Small intestine (tissue), 7 donors: Measurements from ENCODE around the gene TMEM271. TPM values are rescaled to one million over a fixed set of nuclear protein-coding genes. Genes with fewer than 3 reads are reported as not detected.

Source experiments
- DNase-seq, 2 donors: peaks; one replicate each; pipeline versions ENCODE4 v3.0.0 to v3.0.0-alpha.2; 2013
- FAIRE-seq: peaks from 2 replicates; lab custom pipeline; 2012; peaks lifted over from hg19 to GRCh38; lab: Jason Lieb, UNC
- H3K27ac ChIP-seq, 3 donors: one replicate each; pipeline ENCODE4 v1.5.1; 2013; ENCODE audit warnings: low read length in 2 of 3, mild to moderate bottlenecking in 2 of 3, control low read depth in 1 of 3, inconsistent platforms in 1 of 3, low read depth in 1 of 3, moderate library complexity in 1 of 3
- H3K27me3 ChIP-seq, 3 donors: one replicate each; pipeline ENCODE4 v1.6.1; 2013; ENCODE audit warnings: low read length in 3 of 3, inconsistent platforms in 1 of 3; ENCODE audit not compliant: control insufficient read depth in 3 of 3, insufficient read depth in 3 of 3
- H3K36me3 ChIP-seq, 3 donors: one replicate each; pipeline ENCODE4 v1.6.1; 2013; ENCODE audit warnings: low read length in 3 of 3, inconsistent platforms in 1 of 3, low read depth in 1 of 3, mild to moderate bottlenecking in 1 of 3, moderate library complexity in 1 of 3; ENCODE audit not compliant: control insufficient read depth in 3 of 3, insufficient read depth in 2 of 3
- H3K4me1 ChIP-seq, 3 donors: one replicate each; pipeline ENCODE4 v1.6.1; 2013; ENCODE audit warnings: low read length in 2 of 3, inconsistent platforms in 1 of 3, low read depth in 1 of 3, mild to moderate bottlenecking in 1 of 3, moderate library complexity in 1 of 3; ENCODE audit not compliant: control insufficient read depth in 3 of 3, insufficient read depth in 2 of 3
- H3K4me3 ChIP-seq, 3 donors: one replicate each; pipeline ENCODE4 v1.5.1; 2013; ENCODE audit warnings: low read length in 3 of 3, control low read depth in 1 of 3, inconsistent platforms in 1 of 3, low read depth in 1 of 3, mild to moderate bottlenecking in 1 of 3, moderate library complexity in 1 of 3
- H3K9me3 ChIP-seq, 2 donors: one replicate each; pipeline ENCODE4 v1.6.1; 2013; ENCODE audit warnings: low read depth in 1 of 2, low read length in 1 of 2; ENCODE audit not compliant: control insufficient read depth in 2 of 2, insufficient read depth in 1 of 2
- WGBS, 3 donors: extraction: QIAGEN DNeasy Blood & Tissue Kit; methylation state at CpG; one replicate each; pipeline ENCODE4 v1.1.7; 2013; 5-methylcytosine and 5-hydroxymethylcytosine counted together
- polyA plus RNA-seq, 4 donors: library from polyadenylated mRNA; stranded (reverse) in 3 of 4; unstranded in 1 of 4; fragments of 200-250 nt in 3 of 4; fragments of 120-200 nt in 1 of 4; gene quantifications; one replicate each; pipeline versions ENCODE4 v1.2.1 to v1.2.3, GENCODE V29; 2013
- donor health status: healthy with polysubstance abuse.
- donor health status: control.
- donor health status: control.
- donor health status: Bipolar disorder and iron deficiency.
- donor health status: healthy.

TMEM271 gene
- polyA plus RNA-seq, 4 donors: 0.04 to 0.22 TPM; not detected in 2

DNA sequence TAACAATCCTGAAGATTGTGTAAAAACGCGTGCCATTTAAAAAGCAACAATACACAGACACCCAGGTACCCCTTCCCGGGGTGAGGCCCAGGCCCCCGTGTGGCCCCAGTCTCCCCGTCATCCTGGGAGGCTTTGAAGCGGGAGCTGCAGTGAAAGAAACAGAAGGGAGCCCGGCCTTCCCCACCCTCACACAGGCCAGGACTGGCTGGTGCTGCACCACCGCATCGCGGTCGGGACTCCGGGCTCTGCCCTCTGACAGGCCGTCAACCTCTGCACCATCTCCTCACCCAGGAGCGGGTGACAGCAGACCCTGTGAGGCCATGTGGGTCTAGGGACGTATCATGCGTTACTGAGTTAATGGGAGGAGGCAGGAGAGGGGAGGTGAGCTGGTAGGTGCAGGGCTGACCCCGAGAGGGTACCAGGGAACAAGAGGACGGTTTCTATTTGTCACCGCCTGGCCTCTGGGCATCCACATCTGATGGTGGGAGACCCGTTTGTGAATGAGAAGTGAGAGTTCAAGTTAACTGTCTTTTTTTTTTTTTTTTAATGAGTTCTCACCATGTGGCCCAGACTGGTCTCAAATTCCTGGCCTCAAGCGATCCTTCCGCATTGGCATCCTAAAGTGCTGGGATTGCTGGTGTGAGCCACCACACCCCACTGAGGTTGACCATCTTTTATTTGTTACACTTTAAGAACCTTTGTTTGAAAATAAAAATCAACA lies 49.7 kb downstream of the TMEM271 start:
- no peaks in the 10 kb centered on the region for H3K27me3 ChIP-seq
- peaks cover 13 to 87% (median 26%) of the 10 kb centered on the region in 3 donors for H3K36me3 ChIP-seq
- no peaks in the 10 kb centered on the region for H3K9me3 ChIP-seq
- FAIRE-seq (no peak), DNase-seq (no peak)
- H3K4me1 ChIP-seq: no peaks in the 10 kb centered on the region
- 95 to 97% (median 96%) methylated on average over 21 to 22 of the region's 22 CpGs for WGBS, 3 donors
- H3K27ac ChIP-seq: no peak overlapping the region
- no peak overlapping the region for H3K4me3 ChIP-seq

DNA sequence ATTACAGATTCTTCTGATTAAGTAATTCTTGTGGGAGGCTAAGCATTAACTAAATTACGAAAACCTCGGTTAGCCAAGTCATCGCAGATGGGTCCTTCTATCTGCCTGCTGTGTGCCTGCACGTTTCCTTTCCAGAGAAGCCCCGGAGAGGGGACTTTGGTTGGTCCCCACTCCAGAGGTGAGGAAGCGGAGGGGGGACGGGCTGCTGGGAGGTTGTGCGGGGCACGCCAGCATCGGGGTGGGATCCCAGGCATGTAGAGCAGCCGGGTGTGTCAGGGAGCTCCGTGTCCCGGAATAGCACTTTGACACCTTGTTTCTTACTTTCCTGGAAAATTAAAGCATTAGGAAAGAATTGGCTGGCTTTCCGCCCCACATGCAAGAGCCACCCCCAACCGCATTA lies 50.4 kb downstream of the TMEM271 start:
- Histone ChIP-seq H3K36me3 (peaks cover 13 to 84% (median 25%) of the 10 kb centered on the region in 3 donors), H3K4me1 (no peaks in the 10 kb centered on the region), H3K9me3 (no peaks in the 10 kb centered on the region), H3K4me3 (no peak overlapping the region), H3K27ac (no peak overlapping the region), H3K27me3 (no peaks in the 10 kb centered on the region)
- 96 to 98% (median 97%) methylated on average over 15 of the region's 15 CpGs for WGBS, 3 donors
- DNase-seq (no peak), FAIRE-seq (no peak)

DNA sequence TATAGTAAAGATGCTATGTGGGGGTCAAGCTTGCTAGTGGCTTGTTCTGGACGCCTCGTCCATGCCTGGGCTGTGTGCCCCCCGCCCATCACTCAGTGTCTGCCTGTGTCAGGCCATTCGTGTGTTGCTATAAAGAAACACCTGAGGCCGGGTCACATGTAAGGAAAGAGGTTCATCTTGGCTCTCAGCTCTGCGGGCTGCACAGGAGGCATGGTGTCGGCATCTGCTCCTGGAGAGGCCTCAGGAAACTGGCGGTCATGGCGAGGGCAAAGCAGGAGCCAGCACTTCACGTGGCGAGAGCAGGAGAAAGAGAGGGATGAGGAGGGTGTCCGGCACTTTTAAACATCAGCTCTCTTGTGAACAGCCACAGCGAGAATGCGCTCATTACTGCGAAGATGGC lies 51.9 kb downstream of the TMEM271 start:
- H3K27me3 ChIP-seq: no peaks in the 10 kb centered on the region
- H3K27ac ChIP-seq: no peak overlapping the region
- no peaks in the 10 kb centered on the region for H3K4me1 ChIP-seq
- WGBS, 3 donors: 96 to 98% (median 98%) methylated on average over 15 of the region's 15 CpGs
- H3K9me3 ChIP-seq: no peaks in the 10 kb centered on the region
- FAIRE-seq (no peak), DNase-seq (no peak)
- H3K36me3 ChIP-seq: peaks cover 13 to 83% (median 19%) of the 10 kb centered on the region in 3 donors
- no peak overlapping the region for H3K4me3 ChIP-seq

Other genes with a start within 250 kb of the TMEM271 start
- gene ZNF141, start 238.5 kb downstream of the TMEM271 start, polyA plus RNA-seq: 10 to 100 TPM in 1 of 4 donors, 1 to 10 TPM in 3; 1.9 to 26.7 (median 3.6) TPM
- gene ZNF721, start 77.1 kb downstream of the TMEM271 start, polyA plus RNA-seq: 10 to 100 TPM in 1 of 4 donors, 1 to 10 TPM in 3; 6.5 to 36.8 (median 8.7) TPM
- 10 to 100 TPM; 26.3 to 50.0 (median 39.1) TPM for gene PIGG, start 77.1 kb downstream of the TMEM271 start, polyA plus RNA-seq
- gene PDE6B, start 49.3 kb upstream of the TMEM271 start, polyA plus RNA-seq: 10 to 100 TPM in 1 of 4 donors, 1 to 10 TPM in 1, not detected in 2; 1.8 to 35.2 TPM
- 1,000 to 10,000 TPM in 1 of 4 donors, 100 to 1,000 TPM in 3; 447 to 1,305 (median 893) TPM for gene ATP5ME, start 98.0 kb upstream of the TMEM271 start, polyA plus RNA-seq
- 100 to 1,000 TPM in 2 of 4 donors, 10 to 100 TPM in 2; 36.1 to 316 (median 159) TPM for gene MYL5, start 98.2 kb upstream of the TMEM271 start, polyA plus RNA-seq
- 1 to 10 TPM; 3.4 to 7.8 (median 4.6) TPM for gene SLC49A3, start 112.9 kb upstream of the TMEM271 start, polyA plus RNA-seq
- 10 to 100 TPM; 27.3 to 71.6 (median 55.3) TPM for gene PCGF3, start 129.5 kb upstream of the TMEM271 start, polyA plus RNA-seq
- 1 to 10 TPM in 2 of 4 donors, not detected in 2; 1.4 to 2.6 TPM for gene CPLX1, start 249.8 kb upstream of the TMEM271 start, polyA plus RNA-seq